Cardiac muscle cell (in vitro differentiated cells and primary cell): ENCODE measurements around the gene VPS9D1. TPM values are rescaled to one million over a fixed set of nuclear protein-coding genes. Genes with fewer than 3 reads are reported as not detected.

Source experiments
- DNase-seq, 2 donors: peaks; one replicate each; pipeline versions ENCODE4 v3.0.0 to v3.0.0-alpha.2; 2010 to 2017; ENCODE audit warnings: low read depth in 1 of 2, low spot score in 1 of 2
- H3K27ac ChIP-seq: fragments of 200-600 bp; sonication (generic); 2 replicates; pipeline ENCODE4 v1.5.1; 2016
- H3K27me3 ChIP-seq: fragments of 200-600 bp; sonication (generic); 2 replicates; pipeline ENCODE4 v1.6.0; 2016; ENCODE audit warnings: control low read depth
- H3K36me3 ChIP-seq: fragments of 200-600 bp; sonication (generic); 2 replicates; pipeline ENCODE4 v1.5.1; 2016; ENCODE audit warnings: control low read depth
- H3K4me1 ChIP-seq: fragments of 200-600 bp; sonication (generic); 2 replicates; pipeline ENCODE4 v1.8.1; 2017; ENCODE audit warnings: low read depth, mild to moderate bottlenecking, mixed run types
- H3K4me3 ChIP-seq: fragments of 200-600 bp; sonication (generic); 2 replicates; pipeline ENCODE4 v1.5.1; 2016; ENCODE audit warnings: mild to moderate bottlenecking
- H3K9me3 ChIP-seq: fragments of 200-600 bp; sonication (generic); 2 replicates; pipeline ENCODE4 v1.5.1; 2017; ENCODE audit warnings: low read depth, mild to moderate bottlenecking, control low read depth
- CTCF ChIP-seq: IDR thresholded peaks from 2 replicates; pipeline ENCODE4 v1.5.1; 2012; ENCODE audit warnings: low read depth, mild to moderate bottlenecking, low read length
- polyA plus RNA-seq: library from polyadenylated mRNA; unstranded; fragments of >200 nt; fragmentation: Nextera tagmentation; extraction: Ambion mirVana; gene quantifications from 2 replicates; pipeline ENCODE4 v1.2.1, GENCODE V29; 2016
- total RNA-seq: library from RNA; depleted of rRNA; stranded (reverse); fragments of >200 nt; gene quantifications from 2 replicates; pipeline ENCODE4 v1.2.3, GENCODE V29; 2016

Gene VPS9D1
- total and polyA plus RNA-seq, 2 experiments from 2014 or later: 21.3 to 22.3 TPM

GRCh38 chr16:89688395-89688794 lies 32.3 kb downstream of the VPS9D1 start:
- H3K4me3 ChIP-seq: no peak overlapping the region
- no peaks in the 10 kb centered on the region for H3K9me3 ChIP-seq
- no peak for DNase-seq
- no peak for TF ChIP-seq CTCF
- H3K4me1 ChIP-seq: peaks cover 7% of the 10 kb centered on the region
- H3K36me3 ChIP-seq: peaks cover 5% of the 10 kb centered on the region
- H3K27ac ChIP-seq: no peak overlapping the region
- no peaks in the 10 kb centered on the region for H3K27me3 ChIP-seq

- Histone ChIP-seq H3K27ac (peak overlapping the region; percentile 80), H3K36me3 (peaks cover 2% of the 10 kb centered on the region), H3K4me1 (peaks cover 7% of the 10 kb centered on the region), H3K4me3 (peak overlapping the region; percentile 83), H3K9me3 (no peaks in the 10 kb centered on the region), H3K27me3 (no peaks in the 10 kb centered on the region)
- TF ChIP-seq CTCF: no peak
- peak in 1 of 2 donors; percentile 28 for DNase-seq
These were observed 33.4 kb downstream of the VPS9D1 start for GRCh38 chr16:89687092-89687940.

- TF ChIP-seq CTCF: no peak
- peak; percentile 91 to 93 for DNase-seq
- peaks cover 7% of the 10 kb centered on the region for H3K4me1 ChIP-seq
- peak within 1 kb of the TSS; percentile 80 for H3K27ac ChIP-seq
- no peaks in the 10 kb centered on the region for H3K27me3 ChIP-seq
- H3K4me3 ChIP-seq: peak within 1 kb of the TSS; percentile 83
- H3K9me3 ChIP-seq: no peaks in the 10 kb centered on the region
- H3K36me3 ChIP-seq: no peaks in the 10 kb centered on the region
These were observed 34.1 kb downstream of the VPS9D1 start, which contains the start of gene CDK10 for GRCh38 chr16:89686520-89687091. CDK10 (plus strand) TSS chr16:89686689; CDS start chr16:89686711, 22 bp downstream.

- Histone ChIP-seq H3K36me3 (no peaks in the 10 kb centered on the region), H3K4me3 (no peak overlapping the region), H3K27ac (no peak overlapping the region), H3K27me3 (no peaks in the 10 kb centered on the region), H3K9me3 (no peaks in the 10 kb centered on the region), H3K4me1 (peaks cover 7% of the 10 kb centered on the region)
- no peak for TF ChIP-seq CTCF
- DNase-seq: no peak
These were observed 34.8 kb downstream of the VPS9D1 start for GRCh38 chr16:89685916-89686315.

- Histone ChIP-seq H3K4me1 (no peaks in the 10 kb centered on the region), H3K36me3 (no peaks in the 10 kb centered on the region), H3K27ac (no peak overlapping the region), H3K4me3 (no peak overlapping the region), H3K27me3 (no peaks in the 10 kb centered on the region), H3K9me3 (no peaks in the 10 kb centered on the region)
- no peak for TF ChIP-seq CTCF
- DNase-seq: no peak
These were observed 42.4 kb downstream of the VPS9D1 start for GRCh38 chr16:89678258-89678657.
